Stomach smooth muscle (tissue), 2 donors: ENCODE measurements around the gene NFKBIZ.
A peak's percentile ranks its signal among the peaks of the same experiment; 100 is the strongest.

Experiments
- H3K27ac ChIP-seq: one replicate; pipeline ENCODE4 v1.7.0; 2013; ENCODE audit warnings: mild to moderate bottlenecking, low read length, inconsistent platforms
- H3K27me3 ChIP-seq, 2 donors: one replicate each; pipeline ENCODE4 v1.7.0; 2013; ENCODE audit warnings: low read length in 2 of 2; ENCODE audit not compliant: insufficient read depth in 2 of 2, control insufficient read depth in 1 of 2
- H3K36me3 ChIP-seq, 2 donors: one replicate each; pipeline ENCODE4 v1.7.0; 2013; ENCODE audit warnings: low read length in 2 of 2; ENCODE audit not compliant: control insufficient read depth in 2 of 2, insufficient read depth in 2 of 2
- H3K4me1 ChIP-seq: one replicate; pipeline ENCODE4 v1.7.0; 2013; ENCODE audit warnings: low read length; ENCODE audit not compliant: control insufficient read depth, insufficient read depth
- H3K4me3 ChIP-seq, 2 donors: one replicate each; pipeline ENCODE4 v1.7.0; 2013; ENCODE audit warnings: low read length in 2 of 2
- H3K9ac ChIP-seq, 2 donors: one replicate each; pipeline ENCODE4 v1.7.0; 2013; ENCODE audit warnings: low read length in 2 of 2, mild to moderate bottlenecking in 1 of 2
- H3K9me3 ChIP-seq, 2 donors: one replicate each; pipeline ENCODE4 v1.7.0; 2013; ENCODE audit warnings: low read length in 2 of 2; ENCODE audit not compliant: control insufficient read depth in 2 of 2
- donor health status: healthy.
- donor health status: Pancreatic carcinoma.

The NFKBIZ gene

GRCh38 chr3:101848754-101849713 is at the start of gene NFKBIZ:
TSS of gene NFKBIZ (plus strand) at chr3:101849514. CDS start at chr3:101849629, 115 bp downstream.
- peaks cover 22 to 23% of the 10 kb centered on the region in 2 donors for H3K36me3 ChIP-seq
- H3K27ac ChIP-seq: peak within 1 kb of the TSS; percentile 95
- H3K9ac ChIP-seq: peak within 1 kb of the TSS; percentile 77 to 95
- H3K9me3 ChIP-seq: no peaks in the 10 kb centered on the region
- H3K4me3 ChIP-seq: peak within 1 kb of the TSS; percentile 80 to 83
- no peaks in the 10 kb centered on the region for H3K27me3 ChIP-seq
- peaks cover 24% of the 10 kb centered on the region for H3K4me1 ChIP-seq

- Histone ChIP-seq H3K4me3 (no peak overlapping the region), H3K36me3 (peaks cover 4 to 8% of the 10 kb centered on the region in 2 donors), H3K27me3 (no peaks in the 10 kb centered on the region), H3K9me3 (no peaks in the 10 kb centered on the region), H3K4me1 (no peaks in the 10 kb centered on the region), H3K9ac (no peak overlapping the region), H3K27ac (no peak overlapping the region)
These were observed 48.1 kb upstream of the NFKBIZ start for GRCh38 chr3:101801174-101801573.

- peaks cover 4 to 6% of the 10 kb centered on the region in 2 donors for H3K36me3 ChIP-seq
- no peaks in the 10 kb centered on the region for H3K27me3 ChIP-seq
- no peak overlapping the region for H3K4me3 ChIP-seq
- no peak overlapping the region for H3K27ac ChIP-seq
- no peaks in the 10 kb centered on the region for H3K4me1 ChIP-seq
- no peaks in the 10 kb centered on the region for H3K9me3 ChIP-seq
- no peak overlapping the region for H3K9ac ChIP-seq
These were observed 47.1 kb upstream of the NFKBIZ start for GRCh38 chr3:101802179-101802578.

- no peak overlapping the region for H3K27ac ChIP-seq
- H3K27me3 ChIP-seq: no peaks in the 10 kb centered on the region
- H3K36me3 ChIP-seq: peaks cover 4 to 6% of the 10 kb centered on the region in 2 donors
- no peaks in the 10 kb centered on the region for H3K4me1 ChIP-seq
- H3K4me3 ChIP-seq: no peak overlapping the region
- H3K9me3 ChIP-seq: no peaks in the 10 kb centered on the region
- H3K9ac ChIP-seq: no peak overlapping the region
These were observed 46.0 kb upstream of the NFKBIZ start for GRCh38 chr3:101803173-101803782.

GRCh38 chr3:101803939-101804338 is 45.4 kb upstream of the NFKBIZ start:
- Histone ChIP-seq H3K27me3 (no peaks in the 10 kb centered on the region), H3K9me3 (no peaks in the 10 kb centered on the region), H3K4me1 (no peaks in the 10 kb centered on the region), H3K9ac (no peak overlapping the region), H3K4me3 (no peak overlapping the region), H3K27ac (no peak overlapping the region), H3K36me3 (peaks cover 4 to 6% of the 10 kb centered on the region in 2 donors)

GRCh38 chr3:101806491-101806890 is 42.8 kb upstream of the NFKBIZ start:
- Histone ChIP-seq H3K9me3 (no peaks in the 10 kb centered on the region), H3K9ac (no peak overlapping the region), H3K36me3 (peaks cover 3% of the 10 kb centered on the region in 2 donors), H3K4me3 (no peak overlapping the region), H3K27ac (no peak overlapping the region), H3K27me3 (no peaks in the 10 kb centered on the region), H3K4me1 (peaks cover 6% of the 10 kb centered on the region)

- H3K4me3 ChIP-seq: no peak overlapping the region
- peaks cover 6% of the 10 kb centered on the region for H3K4me1 ChIP-seq
- no peak overlapping the region for H3K27ac ChIP-seq
- no peak overlapping the region for H3K9ac ChIP-seq
- H3K9me3 ChIP-seq: no peaks in the 10 kb centered on the region
- H3K27me3 ChIP-seq: no peaks in the 10 kb centered on the region
- H3K36me3 ChIP-seq: no peaks in the 10 kb centered on the region
These were observed 41.4 kb upstream of the NFKBIZ start for GRCh38 chr3:101807888-101808287.

GRCh38 chr3:101809178-101810021 is 39.9 kb upstream of the NFKBIZ start:
- Histone ChIP-seq H3K27ac (peak overlapping the region; percentile 19), H3K4me1 (peaks cover 6% of the 10 kb centered on the region), H3K4me3 (no peak overlapping the region), H3K9ac (no peak overlapping the region), H3K9me3 (no peaks in the 10 kb centered on the region), H3K36me3 (no peaks in the 10 kb centered on the region), H3K27me3 (no peaks in the 10 kb centered on the region)

GRCh38 chr3:101810022-101810418 is 39.3 kb upstream of the NFKBIZ start:
- Histone ChIP-seq H3K4me3 (no peak overlapping the region), H3K9me3 (no peaks in the 10 kb centered on the region), H3K27ac (peak overlapping the region; percentile 19)

GRCh38 chr3:101811875-101812274 is 37.4 kb upstream of the NFKBIZ start:
- Histone ChIP-seq H3K9ac (no peak overlapping the region), H3K27me3 (no peaks in the 10 kb centered on the region), H3K27ac (no peak overlapping the region), H3K4me1 (peaks cover 6% of the 10 kb centered on the region), H3K9me3 (no peaks in the 10 kb centered on the region), H3K4me3 (no peak overlapping the region), H3K36me3 (peaks cover 0 to 2% of the 10 kb centered on the region in 2 donors)

More at GRCh38 chr3:101810022-101810418, 39.3 kb upstream of the NFKBIZ start:
- Histone ChIP-seq H3K4me1 (peaks cover 6% of the 10 kb centered on the region), H3K36me3 (no peaks in the 10 kb centered on the region), H3K27me3 (no peaks in the 10 kb centered on the region), H3K9ac (no peak overlapping the region)
